ENCODE measurements around the gene ACBD3. TPM values are rescaled to one million over a fixed set of nuclear protein-coding genes. Genes with fewer than 3 reads are reported as not detected.
A peak's percentile ranks its signal among the peaks of the same experiment; 100 is the strongest.

The ACBD3 gene
- total and polyA plus RNA-seq, 4 donors = 13.5 to 51.9 (median 30.5) TPM

DNA sequence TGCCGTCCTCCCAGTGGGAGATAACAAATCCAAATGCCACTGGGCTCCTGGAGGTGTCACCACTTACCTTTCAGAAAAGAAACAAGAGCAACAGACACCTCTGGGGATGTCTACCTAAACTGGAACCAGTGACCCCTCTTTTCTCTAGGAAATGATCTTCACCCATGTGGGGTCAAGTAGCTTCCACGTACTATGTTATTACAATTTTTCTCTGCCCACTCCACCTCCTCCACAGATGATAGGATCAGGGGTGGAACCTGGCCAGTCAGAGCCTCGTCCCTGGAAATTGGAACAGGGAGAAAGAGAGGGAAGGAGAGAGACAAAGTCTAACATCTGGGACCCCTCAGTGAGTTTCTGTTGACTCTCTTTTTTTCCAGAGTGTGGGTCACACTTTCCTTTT lies 73.9 kb downstream of the ACBD3 start:
- DNase-seq (no peak), ATAC-seq (ENCODE audit: insufficient read depth, low FRiP score) (no peak)
- Histone ChIP-seq H3K27me3 (ENCODE audit: control insufficient read depth in 3 of 3, insufficient read depth in 3 of 3, low read length in 2 of 3) (no peaks in the 10 kb centered on the region), H3K36me3 (ENCODE audit: control insufficient read depth in 4 of 4, insufficient read depth in 4 of 4, low read length in 4 of 4) (no peaks in the 10 kb centered on the region), H3K27ac (ENCODE audit: low read depth in 1 of 2, low read length in 1 of 2) (no peak overlapping the region), H3K4me3 (no peak overlapping the region), H3K9me3 (ENCODE audit: control insufficient read depth in 4 of 4, insufficient read depth in 3 of 4, low read length in 3 of 4) (no peaks in the 10 kb centered on the region), H3K9ac (ENCODE audit: insufficient read depth in 1 of 2, low read length in 2 of 2) (no peak overlapping the region), H3K4me1 (ENCODE audit: control insufficient read depth in 5 of 5, insufficient read depth in 5 of 5, low read length in 5 of 5) (peaks cover 6 to 23% (median 11%) of the 10 kb centered on the region in 5 donors)
- 92% methylated on average over 3 of the region's 3 CpGs for WGBS, 2 donors
- no peak for TF ChIP-seq CTCF (IDR thresholded peaks at IDR 0.05; ENCODE audit: control extremely low read depth, extremely low read depth)

- H3K27ac ChIP-seq (ENCODE audit: low read depth in 1 of 2, low read length in 1 of 2) = peak overlapping the region; percentile 24 to 42
Measured at GRCh38 chr1:226111883-226112261, 74.7 kb downstream of the ACBD3 start.

GRCh38 chr1:226111098-226111882 lies 75.3 kb downstream of the ACBD3 start:
- WGBS, 2 donors = 44 to 45% methylated on average over 11 of the region's 11 CpGs
- H3K4me1 ChIP-seq (ENCODE audit: control insufficient read depth in 5 of 5, insufficient read depth in 5 of 5, low read length in 5 of 5) = peaks cover 6 to 23% (median 11%) of the 10 kb centered on the region in 5 donors
- no peak for TF ChIP-seq CTCF (IDR thresholded peaks at IDR 0.05; ENCODE audit: control extremely low read depth, extremely low read depth)

More at GRCh38 chr1:226111883-226112261, 74.7 kb downstream of the ACBD3 start:
- TF ChIP-seq CTCF (IDR thresholded peaks at IDR 0.05; ENCODE audit: control extremely low read depth, extremely low read depth) = no peak
- Histone ChIP-seq H3K27me3 (ENCODE audit: control insufficient read depth in 3 of 3, insufficient read depth in 3 of 3, low read length in 2 of 3) (no peaks in the 10 kb centered on the region), H3K9ac (ENCODE audit: insufficient read depth in 1 of 2, low read length in 2 of 2) (no peak overlapping the region), H3K4me3 (no peak overlapping the region), H3K4me1 (ENCODE audit: control insufficient read depth in 5 of 5, insufficient read depth in 5 of 5, low read length in 5 of 5) (peaks cover 6 to 23% (median 11%) of the 10 kb centered on the region in 5 donors), H3K9me3 (ENCODE audit: control insufficient read depth in 4 of 4, insufficient read depth in 3 of 4, low read length in 3 of 4) (no peaks in the 10 kb centered on the region), H3K36me3 (ENCODE audit: control insufficient read depth in 4 of 4, insufficient read depth in 4 of 4, low read length in 4 of 4) (no peaks in the 10 kb centered on the region)
- no peak for DNase-seq
- ATAC-seq (ENCODE audit: insufficient read depth, low FRiP score) = no peak
- 84 to 87% methylated on average over 7 of the region's 7 CpGs for WGBS, 2 donors

More at GRCh38 chr1:226111098-226111882, 75.3 kb downstream of the ACBD3 start:
- Histone ChIP-seq H3K9ac (ENCODE audit: insufficient read depth in 1 of 2, low read length in 2 of 2) (peak overlapping the region; percentile 4 to 55), H3K9me3 (ENCODE audit: control insufficient read depth in 4 of 4, insufficient read depth in 3 of 4, low read length in 3 of 4) (no peaks in the 10 kb centered on the region), H3K27ac (ENCODE audit: low read depth in 1 of 2, low read length in 1 of 2) (peak overlapping the region; percentile 98 to 100), H3K27me3 (ENCODE audit: control insufficient read depth in 3 of 3, insufficient read depth in 3 of 3, low read length in 2 of 3) (no peaks in the 10 kb centered on the region), H3K36me3 (ENCODE audit: control insufficient read depth in 4 of 4, insufficient read depth in 4 of 4, low read length in 4 of 4) (no peaks in the 10 kb centered on the region), H3K4me3 (no peak overlapping the region)
- ATAC-seq (ENCODE audit: insufficient read depth, low FRiP score) (no peak), DNase-seq (no peak)

Measured in lung (tissue), 12 donors.